ENCODE data around the gene SEMA3A. TPM values are rescaled to one million over a fixed set of nuclear protein-coding genes. Genes with fewer than 3 reads are reported as not detected.

Gene SEMA3A
- total RNA-seq, 1 experiment from 2014 or later = 14.2 TPM

DNA sequence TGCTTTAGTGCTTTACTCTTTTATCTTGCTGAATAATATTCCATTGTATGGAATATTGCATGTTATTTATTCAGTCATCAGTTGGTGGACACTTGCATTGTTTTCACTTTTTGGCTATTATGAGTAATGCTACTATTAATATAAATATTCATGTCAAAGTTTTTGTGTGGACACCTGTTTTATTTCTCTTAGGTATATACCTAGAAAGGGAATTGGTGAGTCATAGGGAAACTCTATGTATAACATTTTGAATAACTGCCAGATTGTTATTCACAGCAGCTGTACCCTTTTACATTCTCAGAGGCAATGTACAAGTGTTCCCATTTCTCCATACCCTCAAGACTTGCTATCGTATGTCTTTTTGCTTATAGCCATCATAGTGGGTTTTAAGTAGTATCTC lies 268.7 kb downstream of the SEMA3A start:
- DNase-seq (ENCODE audit: low read depth, low spot score) = no peak
- RAD21 ChIA-PET (ENCODE audit: low non-redundant PET in 1 of 2, low total read pairs in 2 of 2, uncharacterized antibody in 2 of 2, unreplicated experiment in 2 of 2) = no interaction called here
- no TSS peak for BruUV-seq (replicated peaks)

More for the DNA sequence above, 268.7 kb downstream of the SEMA3A start:
- ATAC-seq = no peak
- Histone ChIP-seq H3K9me2 (ENCODE audit: insufficient read depth) (no peaks in the 10 kb centered on the region), H3K9me3 (ENCODE audit: control insufficient read depth in 1 of 2, insufficient read depth in 1 of 2, low read depth in 1 of 2, low read length in 2 of 2) (no peaks in the 10 kb centered on the region), H3K4me1 (ENCODE audit: control insufficient read depth in 1 of 2, insufficient read depth in 2 of 2, low read length in 2 of 2) (no peaks in the 10 kb centered on the region), H2AFZ (ENCODE audit: low read depth, low read length, poor library complexity, severe bottlenecking) (no peak overlapping the region), H3K9ac (ENCODE audit: low read length) (no peak overlapping the region), H3K36me3 (ENCODE audit: control insufficient read depth in 1 of 2, insufficient read depth in 2 of 2, low read length in 2 of 2) (no peaks in the 10 kb centered on the region), H3K27ac (ENCODE audit: low read depth, low read length) (no peak overlapping the region), H3K27me3 (ENCODE audit: insufficient read depth, low read length) (no peaks in the 10 kb centered on the region), H3K79me2 (ENCODE audit: insufficient read depth, low read length) (no peaks in the 10 kb centered on the region), H4K20me1 (ENCODE audit: insufficient read depth) (no peaks in the 10 kb centered on the region), H3K4me2 (ENCODE audit: low read length) (no peak overlapping the region), H3K4me3 (replicated peaks in 1 of 2; ENCODE audit: low read depth in 1 of 2, low read length in 2 of 2) (no peak overlapping the region)
- ChIA-PET CTCF (interaction anchor here (1.1 to 1.5 kb wide), 2 partner anchors 8 to 10 kb away, joined by 4 to 5 read pairs; no protein-coding TSS in a partner anchor), POLR2A (no interaction called here)
- no peak for TF ChIP-seq SRF (IDR thresholded peaks at IDR 0.05; ENCODE audit: low read depth)
- TF ChIP-seq SP1 (IDR thresholded peaks at IDR 0.05; ENCODE audit: low read depth) = no peak
- TF ChIP-seq JUND (IDR thresholded peaks at IDR 0.05) = no peak
- no peak for TF ChIP-seq FOSL1 (IDR thresholded peaks at IDR 0.05; ENCODE audit: low read depth)
- no peak for TF ChIP-seq EZH2 (IDR thresholded peaks at IDR 0.05)
- TF ChIP-seq, protein P1, sequence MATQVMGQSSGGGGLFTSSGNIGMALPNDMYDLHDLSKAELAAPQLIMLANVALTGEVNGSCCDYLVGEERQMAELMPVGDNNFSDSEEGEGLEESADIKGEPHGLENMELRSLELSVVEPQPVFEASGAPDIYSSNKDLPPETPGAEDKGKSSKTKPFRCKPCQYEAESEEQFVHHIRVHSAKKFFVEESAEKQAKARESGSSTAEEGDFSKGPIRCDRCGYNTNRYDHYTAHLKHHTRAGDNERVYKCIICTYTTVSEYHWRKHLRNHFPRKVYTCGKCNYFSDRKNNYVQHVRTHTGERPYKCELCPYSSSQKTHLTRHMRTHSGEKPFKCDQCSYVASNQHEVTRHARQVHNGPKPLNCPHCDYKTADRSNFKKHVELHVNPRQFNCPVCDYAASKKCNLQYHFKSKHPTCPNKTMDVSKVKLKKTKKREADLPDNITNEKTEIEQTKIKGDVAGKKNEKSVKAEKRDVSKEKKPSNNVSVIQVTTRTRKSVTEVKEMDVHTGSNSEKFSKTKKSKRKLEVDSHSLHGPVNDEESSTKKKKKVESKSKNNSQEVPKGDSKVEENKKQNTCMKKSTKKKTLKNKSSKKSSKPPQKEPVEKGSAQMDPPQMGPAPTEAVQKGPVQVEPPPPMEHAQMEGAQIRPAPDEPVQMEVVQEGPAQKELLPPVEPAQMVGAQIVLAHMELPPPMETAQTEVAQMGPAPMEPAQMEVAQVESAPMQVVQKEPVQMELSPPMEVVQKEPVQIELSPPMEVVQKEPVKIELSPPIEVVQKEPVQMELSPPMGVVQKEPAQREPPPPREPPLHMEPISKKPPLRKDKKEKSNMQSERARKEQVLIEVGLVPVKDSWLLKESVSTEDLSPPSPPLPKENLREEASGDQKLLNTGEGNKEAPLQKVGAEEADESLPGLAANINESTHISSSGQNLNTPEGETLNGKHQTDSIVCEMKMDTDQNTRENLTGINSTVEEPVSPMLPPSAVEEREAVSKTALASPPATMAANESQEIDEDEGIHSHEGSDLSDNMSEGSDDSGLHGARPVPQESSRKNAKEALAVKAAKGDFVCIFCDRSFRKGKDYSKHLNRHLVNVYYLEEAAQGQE (IDR thresholded peaks at IDR 0.05; ENCODE audit: low read depth) = no peak
- TF ChIP-seq MAX (IDR thresholded peaks at IDR 0.05) = no peak
- no peak for TF ChIP-seq ZFX (IDR thresholded peaks at IDR 0.05)
- TF ChIP-seq YY1 (IDR thresholded peaks at IDR 0.05; ENCODE audit: extremely low read depth, insufficient replicate concordance, low read depth, low read length) = no peak
- no peak for TF ChIP-seq RAD21 (IDR thresholded peaks at IDR 0.05; ENCODE audit: low read depth)
- TF ChIP-seq ELF1 (IDR thresholded peaks at IDR 0.05; ENCODE audit: borderline replicate concordance, low read depth) = no peak
- no peak for TF ChIP-seq POLR2AphosphoS5 (IDR thresholded peaks at IDR 0.05; ENCODE audit: low read depth, low read length)
- no peak for TF ChIP-seq ZBTB33 (IDR thresholded peaks at IDR 0.05; ENCODE audit: extremely low read depth, insufficient replicate concordance, low read length)
- no peak for TF ChIP-seq SIN3A (IDR thresholded peaks at IDR 0.05; ENCODE audit: low read depth)
- TF ChIP-seq, protein P2, sequence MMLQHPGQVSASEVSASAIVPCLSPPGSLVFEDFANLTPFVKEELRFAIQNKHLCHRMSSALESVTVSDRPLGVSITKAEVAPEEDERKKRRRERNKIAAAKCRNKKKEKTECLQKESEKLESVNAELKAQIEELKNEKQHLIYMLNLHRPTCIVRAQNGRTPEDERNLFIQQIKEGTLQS (IDR thresholded peaks at IDR 0.05) = no peak
- no peak for TF ChIP-seq CEBPB (IDR thresholded peaks at IDR 0.05; ENCODE audit: low read depth)
- TF ChIP-seq EZH2phosphoT487 (IDR thresholded peaks at IDR 0.05; ENCODE audit: borderline replicate concordance) = no peak
- no peak for TF ChIP-seq ZNF274 (IDR thresholded peaks at IDR 0.05; ENCODE audit: low read depth, low read length)
- TF ChIP-seq CBX3 (IDR thresholded peaks at IDR 0.05; ENCODE audit: low read depth) = no peak
- intact Hi-C loops (cut with micrococcal nuclease) = no loop called here
